Measurements from ENCODE around the gene MAMDC4. TPM values are rescaled to one million over a fixed set of nuclear protein-coding genes. Genes with fewer than 3 reads are reported as not detected.

The MAMDC4 gene
- total RNA-seq, 4 donors from 2014 or later, result 1.0 to 2.2 (median 1.8) TPM

DNA sequence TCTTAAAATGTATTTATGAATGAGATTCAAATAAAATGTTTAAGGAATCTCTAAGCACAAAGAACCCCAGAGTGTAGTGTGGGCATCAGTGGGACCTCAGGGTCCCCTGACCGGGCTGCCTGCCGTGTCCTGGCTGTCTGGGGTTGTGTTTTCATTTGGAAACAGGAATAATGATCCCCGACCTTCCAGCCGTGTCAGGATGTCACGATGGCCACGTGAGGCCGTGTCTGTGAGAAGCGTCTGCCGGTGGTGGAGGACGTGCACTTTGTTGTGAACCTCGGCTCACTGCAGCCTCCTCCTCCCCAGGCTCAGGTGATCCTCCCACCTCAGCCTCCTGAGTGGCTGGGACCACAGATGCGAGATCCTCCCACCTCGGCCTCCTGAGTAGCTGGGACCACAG, 38.5 kb downstream of the MAMDC4 start:
- Histone ChIP-seq H3K9me3 (no peaks in the 10 kb centered on the region), H3K36me3 (peaks cover 0 to 37% of the 10 kb centered on the region in 2 donors), H3K4me1 (peaks cover 0 to 23% (median 6%) of the 10 kb centered on the region in 3 donors), H3K27ac (no peak overlapping the region), H3K4me3 (no peak overlapping the region), H3K27me3 (no peaks in the 10 kb centered on the region)
- 84 to 85% methylated on average over 5 to 6 of the region's 13 CpGs for WGBS, 2 donors (ENCODE audit: low coverage in 1 of 2)
- TF ChIP-seq, protein P1, sequence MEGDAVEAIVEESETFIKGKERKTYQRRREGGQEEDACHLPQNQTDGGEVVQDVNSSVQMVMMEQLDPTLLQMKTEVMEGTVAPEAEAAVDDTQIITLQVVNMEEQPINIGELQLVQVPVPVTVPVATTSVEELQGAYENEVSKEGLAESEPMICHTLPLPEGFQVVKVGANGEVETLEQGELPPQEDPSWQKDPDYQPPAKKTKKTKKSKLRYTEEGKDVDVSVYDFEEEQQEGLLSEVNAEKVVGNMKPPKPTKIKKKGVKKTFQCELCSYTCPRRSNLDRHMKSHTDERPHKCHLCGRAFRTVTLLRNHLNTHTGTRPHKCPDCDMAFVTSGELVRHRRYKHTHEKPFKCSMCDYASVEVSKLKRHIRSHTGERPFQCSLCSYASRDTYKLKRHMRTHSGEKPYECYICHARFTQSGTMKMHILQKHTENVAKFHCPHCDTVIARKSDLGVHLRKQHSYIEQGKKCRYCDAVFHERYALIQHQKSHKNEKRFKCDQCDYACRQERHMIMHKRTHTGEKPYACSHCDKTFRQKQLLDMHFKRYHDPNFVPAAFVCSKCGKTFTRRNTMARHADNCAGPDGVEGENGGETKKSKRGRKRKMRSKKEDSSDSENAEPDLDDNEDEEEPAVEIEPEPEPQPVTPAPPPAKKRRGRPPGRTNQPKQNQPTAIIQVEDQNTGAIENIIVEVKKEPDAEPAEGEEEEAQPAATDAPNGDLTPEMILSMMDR (IDR thresholded peaks at IDR 0.05), result no peak
- TF ChIP-seq POLR2A (IDR thresholded peaks at IDR 0.05), result no peak
- no peak for TF ChIP-seq POLR2AphosphoS5 (IDR thresholded peaks at IDR 0.05)
- no peak for TF ChIP-seq EP300 (IDR thresholded peaks at IDR 0.05)
- no peak for ATAC-seq

DNA sequence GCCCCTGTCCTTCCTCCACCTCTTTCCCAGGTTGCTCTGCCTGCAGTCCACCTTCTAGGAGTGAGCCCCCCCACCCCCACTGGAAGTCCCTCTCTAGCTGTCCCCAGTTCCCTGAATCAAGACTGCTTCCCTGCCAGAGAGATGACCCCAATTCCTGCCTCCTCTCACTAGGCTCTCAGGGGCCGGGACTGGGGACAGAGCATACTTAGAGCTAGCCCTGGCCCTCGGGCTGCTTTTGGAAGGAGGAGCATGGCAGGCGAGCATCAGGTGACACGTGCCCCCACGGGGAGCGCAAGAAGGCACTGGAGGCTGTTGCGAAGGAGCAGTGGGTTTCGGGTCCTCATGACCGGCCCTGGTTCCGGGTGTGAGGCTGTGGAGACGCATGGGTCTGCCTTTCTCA, 43.9 kb downstream of the MAMDC4 start:
- Histone ChIP-seq H3K36me3 (peaks cover 0 to 53% of the 10 kb centered on the region in 2 donors), H3K4me3 (no peak overlapping the region), H3K9me3 (no peaks in the 10 kb centered on the region), H3K27me3 (no peaks in the 10 kb centered on the region), H3K4me1 (peaks cover 0 to 9% (median 0%) of the 10 kb centered on the region in 3 donors), H3K27ac (no peak overlapping the region)
- WGBS, 2 donors (ENCODE audit: low coverage in 1 of 2), result no CpG with 5 or more reads among the region's 11 CpGs
- TF ChIP-seq POLR2AphosphoS5 (IDR thresholded peaks at IDR 0.05) (no peak), EP300 (IDR thresholded peaks at IDR 0.05) (no peak), POLR2A (IDR thresholded peaks at IDR 0.05) (no peak)
- TF ChIP-seq, protein P1 (IDR thresholded peaks at IDR 0.05), result no peak
- ATAC-seq, result no peak

DNA sequence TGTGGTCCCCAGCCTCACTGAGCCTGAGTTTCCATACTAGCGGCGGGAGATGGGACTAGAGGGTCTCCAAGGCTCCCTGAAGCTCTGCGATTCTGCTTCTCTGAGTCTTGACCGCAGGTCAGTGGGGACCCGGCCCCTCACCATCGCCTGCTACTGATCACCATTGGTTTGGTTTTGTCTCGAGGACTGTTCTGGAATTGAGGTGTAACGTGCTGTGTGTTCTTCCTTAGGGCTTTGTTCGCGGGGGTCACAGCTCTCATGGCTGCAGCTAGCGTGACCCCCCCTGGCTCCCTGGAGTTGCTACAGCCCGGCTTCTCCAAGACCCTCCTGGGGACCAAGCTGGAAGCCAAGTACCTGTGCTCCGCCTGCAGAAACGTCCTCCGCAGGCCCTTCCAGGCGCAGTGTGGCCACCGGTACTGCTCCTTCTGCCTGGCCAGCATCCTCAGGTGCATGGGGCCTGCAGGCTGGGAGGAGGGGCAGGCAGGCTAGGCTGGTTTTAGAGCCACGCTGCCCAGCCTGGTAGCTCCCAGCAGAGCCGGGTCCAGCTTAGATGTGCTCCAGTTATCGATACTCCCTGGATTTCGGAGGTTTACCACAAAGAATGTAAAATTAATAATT, 46.4 kb downstream of the MAMDC4 start:
- 77 to 93% methylated on average over 3 to 5 of the region's 21 CpGs for WGBS, 2 donors (ENCODE audit: low coverage in 1 of 2)
- H3K36me3 ChIP-seq, result peaks cover 0 to 34% of the 10 kb centered on the region in 2 donors
- TF ChIP-seq, protein P1 (IDR thresholded peaks at IDR 0.05), result no peak
- no peak for TF ChIP-seq POLR2AphosphoS5 (IDR thresholded peaks at IDR 0.05)
- TF ChIP-seq POLR2A (IDR thresholded peaks at IDR 0.05), result no peak
- no peak for TF ChIP-seq EP300 (IDR thresholded peaks at IDR 0.05)
- no peak overlapping the region for H3K4me3 ChIP-seq
- ATAC-seq, result no peak
- no peak overlapping the region for H3K27ac ChIP-seq
- H3K27me3 ChIP-seq, result no peaks in the 10 kb centered on the region
- H3K4me1 ChIP-seq, result peaks cover 2 to 34% (median 19%) of the 10 kb centered on the region in 3 donors
- no peaks in the 10 kb centered on the region for H3K9me3 ChIP-seq

DNA sequence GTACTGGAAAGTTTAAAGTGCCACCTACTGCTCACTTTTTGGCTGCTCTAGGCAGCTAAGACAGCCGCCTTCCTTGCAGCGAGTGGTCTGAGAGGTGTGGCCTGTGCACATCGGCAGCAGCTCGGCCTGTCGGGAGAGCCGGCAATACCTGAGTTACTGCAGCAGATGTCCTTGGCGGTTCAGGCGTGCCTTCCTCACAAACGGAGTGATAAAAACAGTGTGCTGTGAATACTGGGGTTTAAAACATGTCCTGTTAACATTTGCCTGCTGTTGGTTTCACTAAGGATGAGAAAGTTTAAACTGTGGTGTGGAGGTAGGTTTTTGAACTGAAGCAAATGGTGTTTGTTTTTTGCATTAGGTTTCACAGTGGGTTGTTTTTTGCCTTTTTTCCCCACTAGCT, 47.0 kb downstream of the MAMDC4 start:
- ATAC-seq, result no peak
- WGBS, 2 donors (ENCODE audit: low coverage in 1 of 2), result 41 to 61% methylated on average over 6 to 8 of the region's 9 CpGs
- Histone ChIP-seq H3K9me3 (no peaks in the 10 kb centered on the region), H3K4me1 (peaks cover 2 to 39% (median 19%) of the 10 kb centered on the region in 3 donors), H3K4me3 (no peak overlapping the region), H3K27ac (no peak overlapping the region), H3K36me3 (peaks cover 0 to 34% of the 10 kb centered on the region in 2 donors), H3K27me3 (no peaks in the 10 kb centered on the region)
- TF ChIP-seq POLR2AphosphoS5 (IDR thresholded peaks at IDR 0.05) (no peak), EP300 (IDR thresholded peaks at IDR 0.05) (no peak), POLR2A (IDR thresholded peaks at IDR 0.05) (no peak)
- TF ChIP-seq, protein P1 (IDR thresholded peaks at IDR 0.05), result no peak

DNA sequence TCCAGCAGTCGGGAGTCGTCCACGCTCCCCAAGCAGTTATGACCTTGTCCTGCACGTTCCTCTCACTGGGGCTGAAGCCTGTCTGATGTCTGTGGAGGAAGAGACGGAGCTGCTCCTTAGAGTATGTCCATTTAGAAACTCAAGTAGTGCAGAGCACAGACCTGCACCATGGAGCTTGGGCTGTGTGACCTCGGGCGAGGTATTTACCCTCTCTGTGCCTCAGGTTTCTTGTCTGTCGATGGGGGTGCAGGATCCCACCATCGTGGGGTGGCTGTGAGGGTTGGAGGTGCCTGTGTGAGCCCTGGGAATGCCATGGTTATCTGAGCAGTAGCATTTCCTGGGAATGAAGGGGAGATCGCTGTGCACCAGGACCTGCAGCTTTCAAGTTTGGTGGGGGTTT, 48.4 kb downstream of the MAMDC4 start:
- H3K9me3 ChIP-seq, result no peaks in the 10 kb centered on the region
- H3K4me3 ChIP-seq, result no peak overlapping the region
- no peaks in the 10 kb centered on the region for H3K27me3 ChIP-seq
- no peak for ATAC-seq
- H3K36me3 ChIP-seq, result peaks cover 0 to 26% of the 10 kb centered on the region in 2 donors
- peak overlapping the region in 2 of 4 donors; percentile 64 to 76 for H3K27ac ChIP-seq
- TF ChIP-seq, protein P1 (IDR thresholded peaks at IDR 0.05), result no peak
- TF ChIP-seq EP300 (IDR thresholded peaks at IDR 0.05) (no peak), POLR2A (IDR thresholded peaks at IDR 0.05) (no peak), POLR2AphosphoS5 (IDR thresholded peaks at IDR 0.05) (no peak)
- peaks cover 2 to 39% (median 19%) of the 10 kb centered on the region in 3 donors for H3K4me1 ChIP-seq
- WGBS, 2 donors (ENCODE audit: low coverage in 1 of 2), result 84 to 100% methylated on average over 1 to 5 of the region's 10 CpGs

Data from gastroesophageal sphincter (tissue), 4 donors.